CD4-positive, alpha-beta T cell treated with Interleukin-21 for 1 hour (primary cell): ENCODE data around the gene CUBN.
A peak's percentile ranks its signal among the peaks of the same experiment; 100 is the strongest.

Source experiments
- DNase-seq: peaks from one replicate; pipeline ENCODE4 v3.0.0-alpha.2; 2020

CUBN gene

DNA sequence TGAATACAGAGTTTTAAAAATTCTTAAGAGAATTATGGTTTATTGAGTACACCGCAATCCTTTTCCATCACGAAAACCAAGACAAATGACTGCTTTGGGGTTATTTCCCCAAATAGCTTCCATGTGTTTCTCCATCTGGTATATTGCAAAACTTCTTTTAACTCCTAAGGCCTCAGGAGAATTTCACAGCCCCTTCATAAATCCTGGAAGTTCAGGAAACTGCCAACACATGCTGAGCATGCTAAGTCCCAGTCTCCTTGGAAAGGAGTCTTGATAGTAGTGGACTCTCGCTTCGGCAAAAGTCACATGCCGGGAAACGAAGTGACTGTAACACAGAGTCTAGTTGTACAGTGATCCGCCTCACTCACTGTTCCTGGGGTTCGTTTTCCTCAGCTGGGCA is 224.3 kb downstream of the CUBN start:
- DNase-seq, result no peak

DNA sequence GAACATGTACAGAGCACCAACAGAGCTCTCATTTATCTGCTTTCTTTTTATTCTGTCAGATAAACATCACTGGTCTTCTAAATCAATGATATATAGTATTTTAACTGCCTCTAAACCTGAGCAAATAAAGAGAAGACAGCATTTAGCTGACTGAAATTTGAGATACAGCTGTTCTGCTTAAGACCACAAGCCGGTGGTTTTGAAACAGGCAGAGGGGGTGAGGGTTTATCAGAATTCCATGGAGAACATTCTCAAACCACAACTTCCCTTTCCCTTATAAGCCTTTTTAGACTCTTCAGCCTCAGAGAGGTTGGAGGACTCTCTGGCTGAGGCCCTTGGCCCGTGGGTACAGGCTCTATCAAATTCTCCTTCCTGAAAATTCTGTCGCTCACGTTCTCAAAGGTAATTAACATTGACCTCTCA is 225.0 kb downstream of the CUBN start:
- no peak for DNase-seq

DNA sequence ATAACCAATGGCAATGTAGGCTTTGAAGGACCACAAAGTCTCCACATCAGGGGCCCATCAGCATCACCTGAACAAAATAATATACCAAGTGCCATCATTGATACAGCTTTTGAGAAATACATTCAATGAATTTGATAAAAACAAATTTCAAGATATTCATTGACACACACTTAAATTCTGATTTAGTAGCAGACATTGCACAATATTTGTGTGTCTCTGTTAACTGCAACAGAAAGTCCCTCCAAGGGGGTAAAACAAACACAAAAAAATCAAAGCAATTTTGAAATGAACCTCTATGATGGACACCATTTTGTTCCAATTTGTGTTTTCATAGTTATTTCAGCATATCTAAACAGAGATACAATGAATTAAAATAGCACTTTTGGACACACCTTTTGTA is 225.6 kb downstream of the CUBN start:
- no peak for DNase-seq

DNA sequence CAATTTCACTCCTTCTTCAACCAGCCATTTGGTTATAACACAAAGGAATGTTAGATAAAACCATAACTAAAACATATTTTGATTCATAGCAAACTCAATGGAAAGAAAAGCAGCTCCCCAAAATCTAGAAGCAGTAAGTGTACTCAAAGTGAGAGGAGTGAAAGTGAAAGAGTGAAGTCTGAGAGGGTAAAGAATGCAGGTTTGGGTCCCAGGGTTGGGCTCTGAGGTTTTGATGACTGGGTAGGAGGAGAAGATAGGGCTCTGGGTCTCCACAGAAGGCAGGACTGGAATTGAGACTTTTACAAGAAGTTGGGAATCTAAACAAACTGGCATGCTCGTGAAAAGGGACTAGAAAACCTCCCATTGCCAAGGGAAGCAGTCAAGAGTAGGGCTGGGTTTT is 227.0 kb downstream of the CUBN start:
- DNase-seq, result no peak

DNA sequence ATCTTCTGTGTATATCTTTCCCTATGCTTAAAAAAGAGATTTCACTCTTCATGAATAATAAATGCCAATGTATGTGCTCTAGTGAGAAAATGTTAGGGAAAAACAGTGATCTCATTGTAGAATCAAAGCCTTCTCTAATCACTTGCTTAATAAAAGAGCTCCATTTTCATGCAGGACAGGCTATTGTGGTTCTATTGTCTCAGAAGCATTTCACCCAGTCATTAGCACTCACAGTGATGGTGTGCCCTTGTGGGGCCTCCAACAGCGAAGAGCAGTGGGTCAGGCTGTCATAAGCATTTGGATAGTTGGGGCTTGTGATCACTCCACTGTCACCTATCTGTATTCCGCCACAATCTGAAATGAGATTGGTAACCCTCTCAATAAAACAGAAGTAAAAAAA is 228.5 kb downstream of the CUBN start:
- no peak for DNase-seq

DNA sequence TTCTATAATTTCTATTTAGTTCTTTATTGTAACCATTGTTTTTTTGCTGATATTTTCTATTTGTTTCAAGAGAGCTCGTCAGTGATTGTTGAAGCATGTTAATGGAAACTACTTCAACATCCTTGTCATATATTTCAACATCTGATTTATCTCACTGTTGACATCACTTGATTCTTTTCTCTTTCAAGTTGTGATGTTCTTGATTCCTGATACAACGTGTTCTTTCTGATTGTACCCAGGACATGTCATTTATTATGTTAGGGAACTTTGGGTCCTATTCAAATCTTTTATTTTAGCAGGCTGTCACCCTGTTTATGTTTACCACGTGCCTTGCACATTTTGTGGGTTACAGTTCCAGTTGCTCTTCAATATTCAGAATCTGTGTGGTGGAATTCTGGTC is 232.6 kb downstream of the CUBN start:
- no peak for DNase-seq

DNA sequence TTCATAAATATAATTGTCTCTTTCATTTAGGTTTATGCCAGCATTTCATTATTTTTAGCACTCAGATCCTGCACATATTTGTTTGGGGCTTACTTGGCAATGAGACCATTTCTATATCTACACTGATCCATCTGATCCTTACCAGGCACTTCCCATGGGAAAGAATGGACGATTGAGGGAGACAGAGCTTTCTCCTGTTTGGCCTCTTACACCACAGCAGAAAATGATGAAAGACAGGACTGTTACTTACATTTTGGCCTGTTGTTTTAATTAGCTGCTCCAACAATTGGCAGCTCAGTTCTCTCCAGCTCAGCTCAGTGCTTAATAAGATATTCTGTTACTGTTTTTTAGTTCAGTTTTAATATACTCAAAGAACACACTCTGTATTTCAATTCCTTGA is 234.8 kb downstream of the CUBN start:
- DNase-seq, result no peak

DNA sequence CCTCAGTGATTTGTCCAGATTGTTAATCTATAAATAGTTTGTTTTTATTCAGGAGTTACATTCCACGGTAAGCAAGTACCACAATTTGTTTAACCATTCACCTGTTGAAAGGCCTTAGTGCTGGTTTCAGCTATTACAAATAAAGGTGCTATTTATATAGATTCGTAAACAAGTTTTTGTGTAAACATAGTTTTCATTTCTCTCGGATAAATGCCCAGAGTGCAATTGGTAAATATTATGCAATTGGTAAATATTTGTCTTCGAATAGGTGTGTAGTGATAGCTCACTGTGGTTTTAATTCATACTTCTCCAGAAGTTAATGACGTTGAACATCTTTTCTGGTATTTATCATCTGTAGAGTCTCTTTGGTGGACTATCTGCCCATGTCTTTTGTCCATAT is 235.9 kb downstream of the CUBN start:
- no peak for DNase-seq

DNA sequence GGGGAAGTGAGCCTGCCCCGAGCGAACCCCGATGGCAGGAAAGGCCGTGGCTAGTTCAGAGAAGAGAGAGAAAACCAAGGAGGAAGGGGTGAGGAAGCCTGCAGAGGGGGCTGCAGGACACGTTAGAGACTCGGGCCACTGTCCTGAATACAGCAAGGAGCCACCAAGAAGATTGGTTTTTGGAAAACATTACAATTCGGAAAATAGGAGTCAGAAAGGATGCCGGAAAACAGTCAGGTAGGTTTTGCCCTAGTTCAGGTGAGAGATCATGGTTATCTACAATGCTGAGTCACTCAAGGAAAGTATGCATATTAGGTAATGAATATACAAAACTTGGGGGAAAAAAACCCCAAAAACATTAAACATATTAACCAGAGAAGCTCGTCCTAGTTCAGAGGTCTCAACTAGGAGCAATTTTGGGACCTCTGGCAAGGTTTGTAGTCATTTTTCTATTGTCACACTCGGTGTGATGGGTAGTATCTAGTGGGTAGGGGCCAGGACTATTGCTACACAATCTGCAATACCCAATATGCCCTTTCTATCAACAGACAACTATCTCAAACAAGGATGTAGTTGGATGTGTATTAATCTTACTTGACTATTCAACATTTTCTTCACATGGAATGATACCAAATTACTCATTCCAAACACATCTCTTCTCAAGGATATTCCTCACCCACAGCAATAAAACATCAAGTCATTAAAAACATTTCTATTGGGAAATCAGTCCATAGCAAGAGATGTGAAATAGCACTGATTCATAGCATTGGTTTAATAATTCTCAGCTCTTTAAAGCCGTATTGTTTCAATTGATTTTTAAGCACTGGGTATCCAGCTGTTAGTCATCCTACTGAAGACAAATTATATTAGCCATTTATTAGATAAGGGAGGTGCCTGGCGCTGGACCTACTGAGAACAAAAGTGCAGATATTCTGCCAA is 238.0 kb downstream of the CUBN start:
- DNase-seq, result peak; percentile 61

DNA sequence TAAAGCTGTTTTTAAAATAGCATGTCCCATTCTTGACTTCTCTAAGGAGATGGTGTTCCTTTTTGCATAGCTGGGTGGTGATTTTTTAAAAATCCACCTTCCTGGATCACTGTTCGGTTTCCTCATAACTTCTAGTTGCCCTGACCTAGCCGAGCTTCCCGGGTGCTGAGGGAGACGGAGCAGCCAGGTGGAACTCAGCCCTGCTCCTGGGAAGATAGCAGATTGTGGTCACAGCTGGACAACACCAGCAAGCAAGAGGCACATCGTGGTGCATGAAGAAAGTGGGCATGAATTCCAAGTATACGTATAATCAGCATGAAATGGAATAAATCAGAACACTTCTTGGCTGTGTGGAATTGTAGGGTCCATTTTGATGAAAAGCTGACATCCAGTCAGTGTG is 238.9 kb downstream of the CUBN start:
- DNase-seq, result no peak

DNA sequence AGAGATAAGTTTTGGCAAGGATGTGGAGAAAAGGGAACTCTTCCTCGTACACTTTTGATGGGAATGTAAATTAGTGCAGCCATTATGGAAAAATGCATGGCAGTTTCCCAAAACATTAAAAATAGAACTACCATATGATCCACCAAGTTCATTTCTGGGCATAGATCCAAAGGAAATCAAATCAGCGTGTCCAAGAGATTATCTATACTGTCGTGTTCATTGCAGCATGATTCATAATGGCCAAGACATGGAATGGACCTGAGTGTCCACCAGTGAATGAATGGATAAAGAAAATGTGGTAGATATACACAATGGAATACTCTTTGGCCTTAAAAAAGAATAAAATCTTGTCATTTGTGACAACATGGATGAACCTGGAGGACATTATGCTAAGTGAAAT is 242.0 kb downstream of the CUBN start:
- DNase-seq, result no peak

DNA sequence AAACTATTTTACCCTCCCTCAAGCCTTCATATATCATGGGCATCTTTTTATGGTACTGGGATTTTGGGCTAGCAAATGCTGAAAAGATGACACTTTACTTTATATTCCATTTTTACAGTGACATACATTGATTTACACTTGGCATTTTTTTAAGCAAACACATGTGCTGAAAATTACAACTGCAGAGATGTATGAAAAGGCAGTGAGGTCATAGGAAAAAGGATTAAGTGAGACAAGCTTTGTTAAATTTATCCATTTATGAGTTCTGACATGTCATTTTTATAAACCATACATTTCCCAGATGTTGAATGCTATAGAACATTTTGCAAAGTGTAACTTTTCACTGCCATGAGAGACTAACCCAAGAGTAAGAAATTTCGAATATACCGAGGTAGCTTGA is 243.6 kb downstream of the CUBN start:
- DNase-seq, result no peak

DNA sequence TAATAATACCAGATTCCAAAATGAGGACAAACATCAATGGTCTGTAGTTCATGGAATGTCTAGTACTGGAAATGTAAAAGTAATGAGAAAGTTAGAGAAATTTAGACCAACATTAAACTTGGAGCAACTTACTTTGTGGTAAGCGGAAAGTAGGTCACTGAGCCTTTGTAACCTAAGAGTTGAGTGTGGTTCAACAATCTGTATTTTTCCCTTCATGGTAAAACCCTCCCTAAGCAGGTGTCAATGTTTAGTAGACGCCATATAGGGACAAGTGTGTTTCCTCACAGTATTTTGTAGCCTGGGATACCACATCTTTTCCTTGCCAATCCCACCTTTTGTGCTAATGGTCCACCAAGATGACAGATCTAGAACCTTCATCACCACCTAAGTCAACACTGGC is 245.1 kb downstream of the CUBN start:
- DNase-seq, result peak; percentile 2

DNA sequence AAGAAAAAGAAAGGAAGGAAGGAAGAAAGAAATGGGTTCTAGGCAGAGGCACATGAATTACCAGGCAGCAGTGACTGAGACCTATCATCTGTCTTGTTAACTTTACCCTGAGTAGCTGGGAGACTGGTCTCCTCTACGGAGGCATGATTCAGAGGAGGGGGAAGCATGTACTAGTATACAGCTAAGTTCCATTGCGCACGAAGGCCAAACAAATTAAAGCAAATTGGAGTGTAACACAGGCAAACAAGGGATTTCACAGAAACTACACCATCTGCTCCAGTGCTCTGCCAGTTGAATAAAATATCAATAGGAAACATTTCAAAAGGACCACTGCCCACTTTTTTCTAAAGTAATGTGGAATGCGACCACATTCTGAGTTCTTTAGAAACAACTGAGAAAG is 246.5 kb downstream of the CUBN start:
- no peak for DNase-seq

DNA sequence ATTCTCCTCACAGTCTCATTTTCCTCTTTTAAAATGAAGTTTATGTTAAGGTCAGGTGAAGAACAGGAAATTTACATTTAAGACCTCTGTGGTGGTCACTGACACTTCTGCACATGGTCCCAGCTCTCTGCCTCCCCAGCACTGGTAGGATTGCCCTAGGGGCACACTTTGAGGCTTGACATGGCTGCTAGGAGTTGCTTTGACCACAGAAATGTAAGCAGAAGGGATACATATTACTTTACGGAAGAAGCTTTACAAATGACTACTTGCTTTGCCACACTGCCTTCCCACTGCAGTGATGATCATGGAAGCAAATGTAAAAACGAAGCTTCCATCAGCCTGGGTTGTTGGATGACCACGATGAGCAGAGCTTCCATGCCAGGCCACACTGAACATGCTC is 259.3 kb downstream of the CUBN start:
- DNase-seq, result no peak

DNA sequence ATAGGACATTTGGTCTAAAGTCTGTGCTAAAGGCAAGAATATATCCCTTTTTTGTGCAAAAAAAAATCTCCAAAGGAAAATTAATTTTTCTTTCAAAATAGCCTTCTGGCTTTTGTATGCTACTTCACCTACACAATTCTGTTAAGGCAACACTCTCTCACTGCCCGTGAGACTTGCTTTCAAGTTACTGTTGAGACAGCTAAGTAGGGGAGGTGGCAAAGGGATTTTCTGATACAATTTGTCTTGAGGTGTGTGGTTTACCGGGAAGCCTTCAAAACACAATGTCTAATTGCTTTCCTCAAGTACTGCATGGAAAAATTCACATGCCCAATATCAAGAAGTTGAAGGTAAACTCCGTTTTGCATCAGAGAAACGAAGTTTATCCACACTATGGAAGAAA is 261.6 kb downstream of the CUBN start:
- DNase-seq, result no peak

DNA sequence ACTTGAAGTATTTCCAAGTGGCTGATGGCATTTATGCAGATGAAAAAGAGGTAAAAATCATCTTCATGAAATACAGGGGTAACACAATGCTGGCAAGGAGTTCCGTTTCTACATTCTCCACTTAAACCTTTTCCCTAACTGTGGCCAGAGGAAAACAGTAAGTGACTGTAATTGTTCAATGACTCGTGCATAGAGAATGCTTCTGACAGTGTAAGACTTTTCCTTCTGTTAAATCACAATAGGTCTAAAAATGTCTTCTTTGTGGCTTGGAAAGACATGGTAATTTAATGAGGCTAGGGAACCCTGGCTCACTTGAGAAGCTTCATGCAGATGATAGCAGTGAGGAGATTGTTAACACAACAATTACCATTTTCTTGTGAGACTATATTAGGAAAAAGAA is 262.1 kb downstream of the CUBN start:
- DNase-seq, result no peak

DNA sequence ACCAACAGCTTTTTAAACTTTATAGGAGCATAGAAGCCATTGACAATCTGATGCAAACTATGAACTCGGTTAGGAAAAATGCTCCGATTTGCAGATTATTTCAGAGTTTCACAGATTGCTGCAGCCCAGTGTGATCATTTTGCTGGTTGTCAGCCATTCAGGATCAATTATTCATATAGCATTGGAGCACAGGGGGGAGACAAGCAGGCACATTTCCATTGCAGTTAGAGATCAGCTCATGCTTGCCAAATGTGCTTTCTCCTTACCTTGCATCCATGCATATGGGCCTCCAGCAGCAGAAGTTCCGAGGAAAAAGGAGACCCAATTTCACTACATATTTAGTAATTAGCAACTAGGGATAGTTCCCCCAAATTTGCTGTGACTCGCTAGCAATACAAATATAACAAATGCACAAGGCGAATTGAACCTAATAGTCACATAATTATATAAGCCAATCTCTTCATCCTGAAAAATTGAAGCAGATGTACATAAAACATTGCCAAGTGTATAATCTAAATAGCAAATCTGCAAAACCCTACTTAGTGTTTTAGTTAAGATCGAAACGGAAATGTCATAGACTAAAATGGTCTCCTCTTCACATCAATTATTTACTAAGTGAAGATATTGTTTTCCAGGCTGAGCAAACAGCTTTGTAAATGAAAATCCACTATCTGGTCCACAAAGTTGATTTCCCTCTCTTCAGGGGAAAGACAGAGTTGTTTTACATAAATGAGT is 262.9 kb downstream of the CUBN start:
- no peak for DNase-seq

DNA sequence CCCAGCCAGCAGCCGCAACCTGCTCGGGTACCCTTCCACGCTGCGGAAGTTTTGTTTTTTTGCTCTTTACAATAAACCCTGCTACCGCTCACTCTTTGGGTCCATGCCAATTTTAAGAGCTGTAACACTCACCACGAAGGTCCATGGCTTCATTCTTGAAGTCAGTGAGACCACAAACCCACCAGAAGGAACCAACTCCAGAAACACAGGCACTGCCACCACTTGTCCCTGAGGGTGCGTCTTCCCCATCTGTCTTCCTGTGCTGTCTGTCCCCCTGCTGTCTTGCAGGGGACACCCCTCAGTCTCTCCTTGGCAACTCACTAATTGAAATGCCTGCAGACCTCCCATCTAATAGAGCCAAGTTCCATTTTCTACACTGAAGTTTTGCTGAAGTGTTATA is 263.8 kb downstream of the CUBN start:
- no peak for DNase-seq

DNA sequence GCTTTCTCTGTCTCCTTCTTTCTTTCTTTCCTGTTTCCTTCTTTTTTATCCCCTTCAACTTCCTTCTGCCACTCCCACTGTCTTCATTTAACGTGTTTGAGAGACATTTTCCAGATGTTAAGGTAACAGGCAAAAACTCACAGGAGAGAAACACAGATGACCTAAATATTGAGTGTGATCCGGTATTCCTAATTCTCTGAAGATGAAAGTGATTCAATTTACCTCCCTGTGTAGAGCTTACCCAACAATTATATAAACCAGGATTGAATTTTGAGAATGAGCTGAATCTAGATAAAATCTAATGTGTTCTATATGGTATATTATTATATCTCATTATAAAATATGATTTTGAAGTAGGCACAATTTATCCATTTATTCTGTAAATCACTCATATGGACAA is 265.8 kb downstream of the CUBN start:
- DNase-seq, result no peak

DNA sequence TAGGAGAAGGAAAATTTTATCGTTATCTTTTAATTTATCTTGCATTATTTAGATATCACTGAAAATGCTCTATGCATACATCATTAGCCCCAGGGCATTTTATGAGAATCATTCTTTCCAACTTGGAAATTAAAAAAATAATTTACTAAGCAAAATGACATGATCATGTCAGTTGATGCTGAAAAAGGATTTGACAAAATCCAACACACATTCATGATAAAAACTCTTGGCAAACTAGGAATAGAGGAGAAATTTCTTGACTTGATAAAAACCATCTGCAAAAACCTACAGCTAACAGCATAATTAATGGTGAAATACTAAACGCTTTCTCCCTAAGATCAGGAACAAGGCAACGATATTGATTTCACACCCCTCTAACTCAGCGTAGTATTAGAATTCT is 272.2 kb downstream of the CUBN start:
- no peak for DNase-seq

DNA sequence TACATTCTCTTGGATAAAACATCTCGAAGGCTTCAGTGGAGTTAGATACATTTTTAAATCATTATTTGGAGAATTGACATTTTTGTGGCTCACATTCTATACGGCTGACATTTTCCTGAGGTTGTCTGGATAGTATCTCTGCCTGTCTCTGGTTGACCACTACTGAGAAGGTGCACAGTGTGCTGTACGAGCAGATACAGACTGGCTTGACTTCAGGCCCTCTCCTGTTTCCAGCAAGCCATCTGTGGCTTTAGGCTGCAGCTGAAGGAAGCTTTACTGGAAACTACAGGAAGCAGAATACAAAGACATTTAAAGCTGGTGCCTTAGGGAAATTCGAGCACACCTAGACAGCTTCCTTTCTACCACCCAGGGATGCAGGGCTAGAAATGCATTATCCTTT is 273.0 kb downstream of the CUBN start:
- no peak for DNase-seq

DNA sequence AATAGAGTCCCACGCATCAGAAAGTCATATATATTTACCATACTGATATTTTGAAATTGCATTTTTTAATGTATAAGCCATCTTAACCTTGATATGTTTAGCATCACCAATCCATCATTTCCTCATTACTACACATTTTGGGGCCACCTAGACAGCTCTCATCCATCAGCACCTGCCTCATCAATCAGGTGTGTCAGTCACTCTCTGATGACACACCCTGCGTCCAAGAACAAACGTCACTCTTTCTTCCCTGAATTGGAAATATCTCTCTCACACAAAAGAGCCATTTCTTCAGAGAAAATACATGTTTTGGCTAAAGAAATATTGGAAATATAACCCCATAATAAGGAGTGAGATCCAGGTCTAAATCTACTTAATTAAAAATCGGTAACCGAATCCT is 273.5 kb downstream of the CUBN start:
- DNase-seq, result no peak

DNA sequence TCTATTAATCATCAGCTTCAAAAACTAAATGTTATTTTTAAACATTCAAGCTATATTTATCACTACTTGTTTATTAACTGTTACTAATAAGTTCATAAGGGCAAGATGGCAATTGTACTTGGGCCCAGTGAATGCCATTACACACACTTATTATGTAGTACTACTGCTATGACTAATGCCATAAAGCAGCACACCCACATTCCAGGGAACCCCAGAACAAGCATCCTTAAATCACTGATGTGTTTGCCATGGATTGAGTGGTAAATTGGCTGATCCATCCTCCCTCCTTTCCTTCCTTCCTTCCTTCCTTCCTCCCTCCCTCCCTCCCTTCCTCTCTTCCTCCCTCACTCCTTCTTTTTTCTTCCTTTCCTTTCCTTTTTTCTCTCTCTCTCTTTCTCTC is 275.0 kb downstream of the CUBN start:
- DNase-seq, result no peak

DNA sequence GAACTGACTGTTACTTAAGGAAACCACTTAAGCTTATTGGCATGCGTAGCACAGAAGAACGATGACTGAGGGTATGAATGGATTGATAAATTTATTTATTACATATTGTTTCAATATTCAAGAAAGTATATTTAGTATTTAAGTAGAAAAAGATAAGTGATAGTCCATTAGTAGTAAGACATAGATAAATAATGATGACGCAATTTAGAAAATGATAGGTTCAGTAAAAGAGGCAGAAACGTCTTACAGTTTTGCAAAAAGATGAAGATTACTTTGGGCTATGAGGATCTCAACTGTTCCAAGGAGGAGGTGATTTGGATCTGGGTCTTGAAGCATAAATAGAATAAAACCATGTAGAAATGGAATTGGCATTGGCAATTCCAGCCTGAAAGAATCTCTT is 275.8 kb downstream of the CUBN start:
- no peak for DNase-seq
